A204.1 (cell line): ENCODE results near the gene ATP2B3.

Experiments used
- FAIRE-seq: peaks from 2 replicates; lab custom pipeline; 2012; peaks lifted over from hg19 to GRCh38; lab: Jason Lieb, UNC

The ATP2B3 gene

DNA sequence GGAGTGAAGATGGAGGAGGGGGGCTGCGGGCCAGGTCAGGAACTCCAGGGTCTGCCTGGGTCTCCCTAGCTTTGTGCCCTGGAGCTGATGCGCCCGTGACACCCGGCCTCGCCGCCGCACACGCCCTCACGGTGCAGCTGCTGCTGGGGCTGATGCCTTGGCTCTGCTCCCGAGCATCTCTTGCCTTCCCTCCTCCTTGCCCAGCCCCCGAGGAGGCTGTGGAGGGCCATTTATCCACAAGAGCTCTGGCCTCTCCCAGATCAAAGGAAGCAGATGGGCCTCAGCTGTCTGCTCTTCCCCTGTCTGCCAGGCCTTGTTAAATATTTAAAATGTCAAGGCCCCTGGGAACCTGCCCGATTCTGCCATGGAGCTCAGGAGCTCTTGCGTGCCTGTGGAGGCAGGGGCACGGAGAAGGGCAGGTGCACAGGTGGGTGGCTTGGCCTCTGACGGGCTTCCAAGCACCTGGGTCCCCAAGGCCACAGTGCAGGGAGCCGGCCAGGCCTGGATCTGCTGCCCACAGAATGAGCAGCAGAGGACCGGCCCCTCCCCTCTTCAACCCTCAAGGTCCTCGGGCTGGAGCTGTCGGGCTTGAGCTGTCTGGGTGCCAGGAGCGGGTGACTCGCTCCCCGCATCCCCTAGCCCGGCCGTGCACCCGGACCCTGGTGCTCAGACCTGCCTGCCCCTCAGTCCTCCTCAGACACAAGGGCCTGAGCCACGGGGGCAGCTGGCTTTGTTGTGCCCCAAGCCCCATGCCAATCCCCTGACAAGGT, 20.3 kb downstream of the ATP2B3 start:
- no peak for FAIRE-seq

DNA sequence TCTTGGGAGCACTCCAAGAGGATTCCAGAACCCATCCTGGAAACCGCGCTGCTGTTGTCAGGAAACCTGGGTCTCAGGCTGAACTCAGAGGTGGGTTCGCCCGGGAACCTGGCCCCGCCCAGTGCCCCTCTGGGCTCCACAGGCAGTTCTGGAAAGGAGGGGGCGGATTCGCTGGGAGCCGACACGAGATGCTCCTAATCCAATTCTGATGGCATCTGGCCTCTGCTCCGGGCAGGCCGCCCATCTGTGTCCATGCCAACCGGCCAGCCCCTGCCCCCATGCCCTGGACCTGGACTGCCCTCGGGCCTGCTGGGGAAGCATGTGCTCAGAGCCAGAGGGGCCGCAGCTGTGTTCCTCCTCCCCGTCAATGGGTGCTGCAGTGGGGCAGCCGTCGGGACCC, 21.0 kb downstream of the ATP2B3 start:
- no peak for FAIRE-seq

DNA sequence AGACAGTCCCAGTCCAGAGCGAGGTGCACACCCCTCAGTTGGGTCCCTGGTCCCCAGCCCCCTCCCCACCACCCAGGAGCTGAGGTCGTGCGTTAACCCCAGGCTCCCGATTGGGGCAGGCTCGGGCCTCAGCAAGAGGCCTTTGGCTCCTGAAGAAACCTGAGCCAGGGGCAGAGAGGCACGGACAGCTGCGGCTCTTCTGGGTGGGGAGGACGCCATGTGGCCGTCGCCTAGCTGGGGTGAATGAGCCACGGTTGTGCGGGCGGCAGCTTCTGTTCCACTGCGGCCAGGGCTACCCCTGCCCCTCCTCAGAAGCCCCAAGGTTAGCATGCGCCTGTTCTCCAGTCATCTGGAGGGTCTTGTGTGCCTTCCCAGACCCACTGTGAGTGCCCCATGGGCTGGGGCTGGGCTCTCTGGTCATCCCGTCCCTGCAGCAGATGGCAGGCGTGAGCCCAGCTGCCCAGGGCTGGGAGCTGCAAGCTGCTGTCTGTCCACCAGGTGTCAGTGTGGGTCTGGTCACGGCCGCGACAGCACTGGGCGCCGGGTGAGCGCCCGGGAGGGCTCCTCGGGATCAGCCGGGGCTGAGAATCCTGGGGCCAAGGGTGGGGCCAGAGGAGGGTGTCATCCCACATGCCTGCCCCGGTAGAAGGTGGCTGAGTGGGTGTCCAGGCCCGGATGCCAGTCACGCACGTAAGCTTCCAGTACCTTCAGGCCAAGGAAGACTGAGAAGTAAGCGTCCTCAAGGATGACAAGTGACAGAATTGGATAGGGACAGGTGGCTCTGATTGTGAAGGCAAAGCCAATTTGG, 21.9 kb downstream of the ATP2B3 start:
- no peak for FAIRE-seq

DNA sequence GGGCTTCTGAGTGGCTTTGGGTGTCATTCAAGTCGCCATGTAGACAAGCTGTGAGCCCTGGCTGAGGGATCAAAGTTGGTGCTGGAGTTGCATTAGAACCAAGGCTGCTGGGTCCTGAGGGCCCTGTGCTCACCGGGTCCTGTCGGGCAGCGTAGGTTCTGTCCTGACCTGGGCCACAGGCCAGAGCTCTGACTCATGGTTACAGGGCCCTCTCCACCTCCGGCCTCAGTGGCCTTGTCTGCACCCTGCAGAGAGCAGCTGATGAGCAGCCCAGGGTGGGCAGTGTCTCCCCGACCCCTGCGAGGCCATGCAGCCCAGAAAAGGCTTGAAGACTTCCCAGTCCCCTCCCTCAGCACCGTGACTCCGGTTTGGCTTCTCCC, 22.5 kb downstream of the ATP2B3 start:
- FAIRE-seq: no peak

- FAIRE-seq: no peak
These were observed 27.3 kb downstream of the ATP2B3 start for GRCh38 chrX:153544727-153545126.

DNA sequence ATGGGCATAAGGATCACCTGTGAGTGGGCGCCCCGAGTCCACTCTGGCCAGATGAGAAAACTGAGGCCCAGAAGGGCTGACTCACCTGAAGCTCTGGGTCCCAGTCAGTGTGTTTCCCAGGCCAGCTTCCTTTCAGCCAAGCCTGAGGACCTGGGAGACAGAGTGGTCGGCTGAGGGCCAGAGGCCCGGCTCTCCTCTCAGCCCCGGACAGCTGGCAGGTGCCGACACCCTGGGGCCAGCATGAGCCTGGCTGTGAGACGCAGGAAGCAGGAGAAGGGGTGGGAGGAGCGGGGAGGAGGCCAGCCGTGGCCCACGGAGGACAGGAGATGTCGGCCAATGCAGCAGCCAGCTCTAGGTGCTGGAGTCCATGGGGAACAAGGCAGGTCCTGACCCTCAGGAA, 28.9 kb downstream of the ATP2B3 start:
- no peak for FAIRE-seq

DNA sequence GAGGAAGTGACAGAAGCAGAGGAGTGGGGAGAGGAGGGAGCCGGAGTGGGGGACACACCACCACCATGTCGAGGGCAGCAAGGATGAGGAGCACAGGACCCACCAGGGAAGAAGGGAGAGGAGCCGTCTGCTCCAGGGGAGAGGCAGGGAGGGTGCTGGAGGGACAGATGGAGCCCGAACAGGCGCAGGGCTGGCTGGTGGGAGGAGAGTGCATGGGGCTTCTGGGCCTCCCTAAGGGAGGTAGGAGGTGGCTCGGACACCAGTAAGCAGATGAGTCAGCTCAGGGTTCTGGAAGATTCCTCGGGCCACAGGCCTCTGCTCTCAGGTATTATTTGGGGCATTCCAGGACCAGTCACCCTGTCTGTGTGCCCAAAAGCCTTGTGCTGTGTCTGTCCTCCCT, 29.8 kb downstream of the ATP2B3 start:
- no peak for FAIRE-seq

GRCh38 chrX:153549231-153549630, 31.8 kb downstream of the ATP2B3 start:
- no peak for FAIRE-seq

DNA sequence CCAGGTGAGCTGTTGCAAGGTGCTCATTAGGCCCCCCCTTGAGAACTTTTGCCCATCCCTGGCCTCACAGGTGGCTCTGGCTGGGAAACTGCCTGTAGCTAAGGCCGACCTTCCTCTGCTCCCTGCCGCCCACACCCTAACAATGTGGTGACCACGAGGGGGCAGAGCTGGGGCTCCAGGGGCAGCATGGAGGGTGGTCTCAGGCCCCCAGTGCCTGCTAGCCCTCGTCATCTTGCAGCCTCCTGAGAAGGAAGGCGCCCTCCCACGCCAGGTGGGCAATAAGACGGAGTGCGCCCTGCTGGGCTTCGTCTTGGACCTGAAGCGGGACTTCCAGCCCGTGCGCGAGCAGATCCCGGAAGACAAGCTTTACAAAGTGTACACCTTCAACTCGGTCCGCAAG, 32.4 kb downstream of the ATP2B3 start:
- no peak for FAIRE-seq

- no peak for FAIRE-seq
These were observed 33.7 kb downstream of the ATP2B3 start for GRCh38 chrX:153551135-153551534.

DNA sequence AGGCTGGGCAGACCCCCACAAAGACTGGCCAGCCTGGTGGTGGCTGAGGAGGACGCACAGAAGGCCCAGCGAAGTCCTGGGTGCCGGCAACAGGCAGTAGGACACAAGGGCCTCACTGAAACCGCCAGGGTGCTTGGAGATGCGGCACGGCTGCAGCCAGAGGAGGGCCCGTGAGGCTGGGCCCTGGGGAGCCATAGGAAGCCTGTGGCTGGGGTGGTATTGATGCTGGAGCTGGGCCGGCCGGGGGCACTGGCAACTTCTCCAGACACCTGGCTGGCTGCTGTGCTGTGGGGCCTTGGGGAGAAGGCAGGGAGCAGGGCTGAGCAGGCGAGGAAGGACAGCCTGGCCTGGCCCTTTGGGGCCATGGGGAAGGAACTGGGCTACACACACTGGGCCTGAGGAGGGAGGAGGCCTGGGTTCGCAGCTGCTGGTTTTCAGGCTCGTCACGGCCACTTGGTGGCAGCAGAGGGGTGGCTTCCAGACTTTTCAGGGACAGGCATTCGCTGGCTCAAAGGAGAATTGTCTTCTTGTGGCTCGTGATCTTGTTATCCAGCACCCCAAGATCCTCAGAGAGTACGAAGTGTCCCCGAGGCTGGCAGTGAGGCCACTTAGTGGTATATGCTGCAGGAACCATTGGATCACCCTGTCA, 37.2 kb downstream of the ATP2B3 start:
- no peak for FAIRE-seq

- FAIRE-seq: no peak
These were observed 39.3 kb downstream of the ATP2B3 start for GRCh38 chrX:153556767-153557166.

GRCh38 chrX:153557618-153558355, 40.3 kb downstream of the ATP2B3 start:
- no peak for FAIRE-seq

DNA sequence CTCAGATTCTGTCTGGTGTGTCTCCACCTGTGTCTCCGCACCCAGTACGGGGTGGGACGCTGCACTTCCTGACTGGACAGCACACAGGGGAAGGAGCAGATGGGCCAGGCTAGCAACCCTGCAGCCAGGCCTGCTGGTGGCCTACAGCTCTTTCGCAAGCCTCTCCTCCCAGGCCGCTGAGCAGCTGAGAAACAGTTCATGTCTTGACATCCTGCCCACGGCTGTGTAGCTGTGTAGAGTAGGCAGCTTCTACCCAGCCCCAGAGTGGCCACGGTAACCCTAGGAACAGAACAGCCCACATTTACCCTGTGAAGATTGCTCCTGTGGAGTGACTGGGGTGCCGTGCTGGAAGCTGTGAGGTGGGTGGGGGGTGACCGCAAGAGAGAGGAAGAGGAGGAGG, 42.6 kb downstream of the ATP2B3 start:
- no peak for FAIRE-seq

- no peak for FAIRE-seq
These were observed 43.0 kb downstream of the ATP2B3 start for GRCh38 chrX:153560466-153560865.

DNA sequence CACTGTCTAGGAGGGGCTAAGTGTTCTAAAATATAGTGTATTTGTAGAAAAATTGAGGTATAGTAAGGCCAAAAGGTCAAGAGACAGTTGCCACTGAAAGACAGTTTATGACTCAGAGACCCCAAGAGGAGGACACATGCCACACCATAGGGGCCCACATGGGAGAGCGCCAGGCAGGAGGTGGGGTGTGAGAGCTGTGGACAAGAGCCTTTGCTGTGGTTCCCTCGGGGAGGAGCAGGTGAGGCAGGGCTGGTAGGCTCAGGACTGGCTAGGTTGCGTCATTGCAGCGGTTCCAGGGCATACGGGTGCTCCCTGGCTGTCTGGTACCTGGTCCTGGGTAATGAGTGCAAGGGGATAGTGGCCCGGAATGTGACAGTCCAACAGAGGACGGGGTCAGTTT, 43.9 kb downstream of the ATP2B3 start:
- no peak for FAIRE-seq

- FAIRE-seq: no peak
These were observed 45.1 kb downstream of the ATP2B3 start for GRCh38 chrX:153562546-153562945.

DNA sequence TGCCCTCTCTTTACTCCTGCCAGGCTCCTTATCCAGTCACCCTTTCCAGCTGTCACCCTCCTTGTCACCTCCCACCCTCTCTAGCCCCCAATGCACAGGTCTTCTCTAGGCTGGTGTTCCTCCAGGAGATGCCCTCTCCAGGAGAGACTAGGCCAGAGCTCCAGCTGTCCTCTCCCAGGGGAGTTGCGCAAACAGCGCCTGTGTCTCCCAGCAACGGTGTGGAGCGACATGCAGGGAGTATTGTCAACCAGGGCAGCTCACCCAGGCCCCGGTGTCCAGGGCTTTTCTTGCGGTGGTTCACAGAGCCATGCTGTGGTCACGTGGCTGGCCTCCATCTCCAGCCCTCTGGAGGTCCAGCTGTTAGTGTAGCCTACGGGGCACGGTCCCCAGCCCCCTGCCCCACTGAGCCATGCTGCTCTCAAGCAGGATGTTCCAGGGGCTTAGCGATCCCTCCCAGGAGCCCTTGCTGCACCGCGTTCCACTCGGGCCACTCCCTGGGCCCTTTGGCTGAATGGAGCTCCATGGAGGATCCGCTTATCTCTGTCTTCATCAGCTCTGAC, 46.7 kb downstream of the ATP2B3 start:
- no peak for FAIRE-seq

DNA sequence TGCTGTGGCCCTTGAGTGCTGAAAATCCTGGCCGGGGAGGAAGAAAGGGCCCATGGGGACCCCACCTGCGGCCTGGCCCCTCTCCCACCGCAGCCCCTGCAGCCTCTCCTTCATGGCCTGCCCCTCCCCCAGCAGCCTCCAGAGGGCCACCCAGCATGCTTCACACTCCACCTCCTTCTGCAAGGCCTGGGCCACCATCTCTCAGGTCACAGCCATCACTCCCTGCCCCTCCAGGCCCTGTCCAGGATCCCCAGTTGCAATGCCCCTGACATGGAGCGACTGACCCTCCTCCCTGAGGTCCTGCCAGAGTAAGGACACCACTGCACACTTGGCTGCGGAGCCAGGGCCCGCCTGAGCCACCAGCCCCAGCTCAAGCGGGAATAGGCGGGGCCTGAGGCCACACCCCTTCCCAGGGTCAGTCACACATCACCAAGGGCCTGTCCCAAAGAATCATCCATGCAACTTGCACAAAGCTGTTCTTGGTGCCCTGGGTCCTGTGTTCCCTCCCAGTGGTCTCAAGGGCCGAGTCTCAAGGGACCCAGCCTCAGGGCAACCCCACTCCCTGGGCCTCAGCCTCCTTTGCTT, 48.6 kb downstream of the ATP2B3 start:
- FAIRE-seq: no peak

DNA sequence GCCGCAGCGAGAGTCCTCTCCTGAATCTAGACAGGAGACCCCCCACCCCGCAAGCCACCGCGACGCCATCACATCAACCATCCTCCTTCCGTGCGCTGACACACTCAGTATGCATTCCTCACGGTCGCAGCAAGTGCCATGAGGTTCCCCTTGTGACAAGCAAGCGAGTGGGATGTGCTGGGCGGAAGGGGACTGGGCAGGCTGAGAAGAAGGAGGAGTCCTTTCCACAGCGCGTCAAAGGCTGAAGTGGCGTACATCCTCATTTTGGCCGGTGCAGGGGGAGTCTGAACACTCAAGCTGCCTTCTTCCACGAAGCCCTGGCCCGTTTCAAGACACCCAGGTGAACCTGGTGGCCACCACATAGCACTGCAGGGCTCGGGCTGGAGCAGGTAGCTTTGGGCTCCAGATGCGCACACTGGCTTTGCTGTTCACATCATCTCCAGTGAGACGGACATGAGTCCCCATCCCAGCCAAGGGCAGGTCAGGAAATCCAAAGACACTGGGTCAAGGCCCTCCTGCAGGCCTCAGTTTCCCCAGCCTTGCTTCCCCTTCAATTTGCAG, 51.1 kb downstream of the ATP2B3 start:
- no peak for FAIRE-seq

GRCh38 chrX:153569475-153569874, 52.0 kb downstream of the ATP2B3 start:
- FAIRE-seq: no peak

DNA sequence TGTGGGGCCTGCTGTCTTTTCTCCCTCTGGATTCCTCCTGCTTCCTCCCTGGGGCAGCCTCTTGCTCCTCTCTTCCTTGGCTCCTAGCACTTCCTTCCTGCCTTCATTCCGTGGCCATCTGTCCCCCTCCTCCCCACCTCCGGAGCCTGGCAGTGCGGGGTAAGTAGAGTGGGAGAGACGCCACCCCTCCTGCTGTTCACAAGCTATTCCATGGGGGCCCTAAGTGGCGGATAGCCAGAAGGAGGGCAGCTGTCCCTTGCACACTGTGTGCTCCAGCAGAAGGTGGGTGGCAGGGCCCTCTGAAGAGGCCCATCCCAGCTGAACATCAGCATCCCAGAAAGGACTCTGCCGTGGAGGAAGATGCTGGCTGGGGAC, 54.1 kb downstream of the ATP2B3 start:
- no peak for FAIRE-seq
